Adrenal gland (tissue), 12 donors: ENCODE data around the gene RPTOR. TPM values are rescaled to one million over a fixed set of nuclear protein-coding genes. Genes with fewer than 3 reads are reported as not detected.
A peak's percentile ranks its signal among the peaks of the same experiment; 100 is the strongest.

Source experiments
- DNase-seq, 7 donors: peaks; one replicate each; pipeline ENCODE4 v3.0.0-alpha.2; 2019 to 2020
- H3K27ac ChIP-seq, 5 donors: fragments of 200-600 bp; sonication (generic) in 4 of 5; 1 replicate in 3 of 5; 2 replicates in 2 of 5; pipeline versions ENCODE4 v1.5.1 to v1.8.0; 2016 to 2020; ENCODE audit warnings: mild to moderate bottlenecking in 1 of 5
- H3K27me3 ChIP-seq: fragments of 200-600 bp; 2 replicates; pipeline ENCODE4 v1.8.0; 2021
- H3K36me3 ChIP-seq, 2 donors: fragments of 200-600 bp; replicated peaks in 1 of 2; 1 replicate in 1 of 2; 2 replicates in 1 of 2; pipeline versions ENCODE4 v1.5.1 to v1.8.0; 2018 to 2022
- H3K4me1 ChIP-seq, 2 donors: fragments of 200-600 bp; replicated peaks in 1 of 2; 1 replicate in 1 of 2; 2 replicates in 1 of 2; pipeline versions ENCODE4 v1.5.1 to v1.8.0; 2018 to 2021
- H3K4me3 ChIP-seq, 4 donors: fragments of 200-600 bp; sonication (generic) in 3 of 4; one replicate each; pipeline ENCODE4 v1.5.1; 2016 to 2018
- H3K9me3 ChIP-seq, 3 donors: fragments of 200-600 bp; sonication (generic) in 1 of 3; replicated peaks in 1 of 3; 1 replicate in 2 of 3; 2 replicates in 1 of 3; pipeline versions ENCODE4 v1.5.1 to v1.8.0; 2016 to 2021
- POLR2A ChIP-seq, 2 donors: fragments of 450-650 bp; IDR thresholded peaks; one replicate each; pipeline ENCODE4 v1.6.1; 2017; ENCODE audit warnings: antibody characterized with exemption in 2 of 2, mild to moderate bottlenecking in 2 of 2, moderate library complexity in 1 of 2
- WGBS, 4 donors: extraction: QIAGEN DNeasy Blood & Tissue Kit in 2 of 4; methylation state at CpG; one replicate each; pipeline versions ENCODE4 v1.1.5 to v1.1.7; 2013 to 2017; 5-methylcytosine and 5-hydroxymethylcytosine counted together
- intact Hi-C, 2 donors: fragments of 100-400 bp; cut with DNase I; formaldehyde crosslinking; loops; one replicate each; pipeline versions ENCODE4 v1.14.1 to v1.15.0; 2022 to 2023
- polyA plus RNA-seq, 3 donors: library from polyadenylated mRNA; stranded (reverse); fragments of 200-250 nt in 2 of 3; fragments of 350-450 nt in 1 of 3; fragmentation: Illumina TruSeq in 1 of 3; extraction: RNeasy Lipid Tissue Mini Kit (QIAGEN cat#74804) in 1 of 3; gene quantifications; one replicate each; pipeline ENCODE4 v1.2.3, GENCODE V29; 2013 to 2014
- total RNA-seq, 9 donors: library from RNA; depleted of rRNA in 4 of 9; stranded (reverse); fragments of >200 nt in 4 of 9; fragments of 120-200 nt in 1 of 9; fragmentation: NEBNext Ultra II Directional in 1 of 9; extraction: Animal tissue kit (Norgen Biotek cat#: 25700) in 1 of 9; gene quantifications; one replicate each; pipeline versions ENCODE4 v1.1.0 to v1.2.4, GENCODE V29; 2013 to 2023
- TF ChIP-seq, protein P1 (sequence below), 6 experiments: fragments of 450-650 bp in 4 of 6; fragments of 200-600 bp in 2 of 6; sonication (generic) in 1 of 6; IDR thresholded peaks; 1 replicate in 5 of 6; 2 replicates in 1 of 6; pipeline versions ENCODE4 v1.5.1 to v1.8.0; 2016 to 2021; ENCODE audit warnings: antibody characterized with exemption in 6 of 6, mild to moderate bottlenecking in 2 of 6, moderate library complexity in 1 of 6
- donor health status: healthy with polysubstance abuse.
- donor health status: Bipolar disorder and iron deficiency.
- donor health status: DM: yes; HTN: yes; CAD: no.
- donor health status: DM: no; HTN: no; CAD: no.
- donor health status: DM: no; HTN: no; CAD: no.
- donor health status: DM: yes; HTN: yes; CAD: no.

RPTOR gene
- total and polyA plus RNA-seq, 12 donors = 9.7 to 53.3 (median 29.7) TPM

DNA sequence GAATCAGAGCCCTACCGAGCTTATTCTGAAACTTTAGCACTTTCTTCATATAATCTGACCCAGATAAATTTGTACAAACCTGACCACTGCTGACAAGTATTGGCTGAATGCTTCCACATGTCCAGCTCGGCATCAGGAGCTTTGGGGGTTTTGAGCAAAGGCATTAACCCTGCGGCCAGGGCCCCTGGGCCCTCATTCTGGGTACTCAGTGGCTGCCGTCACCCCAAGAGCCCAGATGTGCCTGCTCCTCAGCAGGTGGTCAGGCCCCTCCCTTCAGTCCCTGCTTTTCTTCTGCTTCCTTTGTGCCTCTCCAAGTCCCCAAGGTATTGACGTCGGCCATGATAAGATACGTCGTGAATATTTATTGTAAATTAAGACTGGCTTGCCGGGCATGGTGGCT lies 399.7 kb downstream of the RPTOR start:
- peak in 2 of 7 donors; percentile 5 to 10 for DNase-seq
- intact Hi-C loops = no loop called here
- Histone ChIP-seq H3K36me3 (peaks cover 0 to 4% of the 10 kb centered on the region in 2 donors), H3K27ac (no peak overlapping the region), H3K9me3 (no peaks in the 10 kb centered on the region), H3K27me3 (no peaks in the 10 kb centered on the region), H3K4me1 (peaks cover 3 to 23% of the 10 kb centered on the region in 2 donors), H3K4me3 (no peak overlapping the region)
- 88 to 95% (median 94%) methylated on average over 9 of the region's 9 CpGs for WGBS, 4 donors
- no peak for TF ChIP-seq POLR2A (IDR thresholded peaks at IDR 0.05)
- TF ChIP-seq, protein P1, sequence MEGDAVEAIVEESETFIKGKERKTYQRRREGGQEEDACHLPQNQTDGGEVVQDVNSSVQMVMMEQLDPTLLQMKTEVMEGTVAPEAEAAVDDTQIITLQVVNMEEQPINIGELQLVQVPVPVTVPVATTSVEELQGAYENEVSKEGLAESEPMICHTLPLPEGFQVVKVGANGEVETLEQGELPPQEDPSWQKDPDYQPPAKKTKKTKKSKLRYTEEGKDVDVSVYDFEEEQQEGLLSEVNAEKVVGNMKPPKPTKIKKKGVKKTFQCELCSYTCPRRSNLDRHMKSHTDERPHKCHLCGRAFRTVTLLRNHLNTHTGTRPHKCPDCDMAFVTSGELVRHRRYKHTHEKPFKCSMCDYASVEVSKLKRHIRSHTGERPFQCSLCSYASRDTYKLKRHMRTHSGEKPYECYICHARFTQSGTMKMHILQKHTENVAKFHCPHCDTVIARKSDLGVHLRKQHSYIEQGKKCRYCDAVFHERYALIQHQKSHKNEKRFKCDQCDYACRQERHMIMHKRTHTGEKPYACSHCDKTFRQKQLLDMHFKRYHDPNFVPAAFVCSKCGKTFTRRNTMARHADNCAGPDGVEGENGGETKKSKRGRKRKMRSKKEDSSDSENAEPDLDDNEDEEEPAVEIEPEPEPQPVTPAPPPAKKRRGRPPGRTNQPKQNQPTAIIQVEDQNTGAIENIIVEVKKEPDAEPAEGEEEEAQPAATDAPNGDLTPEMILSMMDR (IDR thresholded peaks at IDR 0.05) = no peak

DNA sequence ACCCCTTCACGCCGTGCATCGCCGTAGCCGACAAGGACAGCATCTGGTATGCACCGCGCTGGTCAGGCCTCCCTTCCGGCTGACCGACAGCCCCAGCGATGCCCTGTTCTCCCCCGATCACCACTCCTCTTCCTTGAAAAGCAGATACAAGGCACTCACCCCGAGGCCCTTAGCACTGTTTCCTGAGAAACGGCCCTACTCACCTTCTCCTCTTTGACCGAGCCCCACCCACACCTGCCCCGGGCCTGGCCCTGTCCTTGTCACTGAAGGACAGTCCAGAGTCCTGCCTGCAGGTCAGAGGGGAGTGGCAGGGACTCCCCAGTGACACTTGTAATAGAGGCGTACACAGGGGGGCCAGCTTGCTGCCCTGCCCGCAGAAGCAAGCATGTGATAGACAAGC lies 401.1 kb downstream of the RPTOR start:
- no peaks in the 10 kb centered on the region for H3K9me3 ChIP-seq
- H3K27ac ChIP-seq = no peak overlapping the region
- no peaks in the 10 kb centered on the region for H3K27me3 ChIP-seq
- H3K4me1 ChIP-seq = peaks cover 3 to 25% of the 10 kb centered on the region in 2 donors
- WGBS, 4 donors = 91 to 96% (median 94%) methylated on average over 16 to 17 of the region's 17 CpGs
- intact Hi-C loops = no loop called here
- H3K36me3 ChIP-seq = peaks cover 0 to 6% of the 10 kb centered on the region in 2 donors
- H3K4me3 ChIP-seq = no peak overlapping the region
- TF ChIP-seq, protein P1 (IDR thresholded peaks at IDR 0.05) = no peak
- no peak for TF ChIP-seq POLR2A (IDR thresholded peaks at IDR 0.05)
- peak in 2 of 7 donors; percentile 4 to 7 for DNase-seq

DNA sequence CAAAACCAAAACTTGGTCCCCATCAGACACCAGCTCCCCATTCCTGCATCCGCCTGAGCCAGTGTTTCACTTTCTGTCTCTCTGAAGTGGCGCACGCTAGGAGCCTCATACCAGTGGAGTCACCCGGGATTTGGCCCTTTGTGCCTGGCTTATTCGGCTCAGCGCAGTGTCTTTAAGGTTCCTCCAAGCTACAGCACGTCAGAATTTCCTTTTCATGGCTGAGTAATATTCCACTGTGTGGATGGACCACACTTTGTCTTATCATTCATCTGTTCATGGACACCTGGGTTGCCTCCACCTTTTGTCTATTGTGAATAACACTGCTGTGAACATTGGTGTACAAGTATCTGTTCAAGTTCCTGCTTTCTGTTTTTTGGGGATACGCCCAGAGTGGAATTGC lies 401.8 kb downstream of the RPTOR start:
- H3K36me3 ChIP-seq = peaks cover 0 to 6% of the 10 kb centered on the region in 2 donors
- DNase-seq = peak in 2 of 7 donors; percentile 1 to 5

DNA sequence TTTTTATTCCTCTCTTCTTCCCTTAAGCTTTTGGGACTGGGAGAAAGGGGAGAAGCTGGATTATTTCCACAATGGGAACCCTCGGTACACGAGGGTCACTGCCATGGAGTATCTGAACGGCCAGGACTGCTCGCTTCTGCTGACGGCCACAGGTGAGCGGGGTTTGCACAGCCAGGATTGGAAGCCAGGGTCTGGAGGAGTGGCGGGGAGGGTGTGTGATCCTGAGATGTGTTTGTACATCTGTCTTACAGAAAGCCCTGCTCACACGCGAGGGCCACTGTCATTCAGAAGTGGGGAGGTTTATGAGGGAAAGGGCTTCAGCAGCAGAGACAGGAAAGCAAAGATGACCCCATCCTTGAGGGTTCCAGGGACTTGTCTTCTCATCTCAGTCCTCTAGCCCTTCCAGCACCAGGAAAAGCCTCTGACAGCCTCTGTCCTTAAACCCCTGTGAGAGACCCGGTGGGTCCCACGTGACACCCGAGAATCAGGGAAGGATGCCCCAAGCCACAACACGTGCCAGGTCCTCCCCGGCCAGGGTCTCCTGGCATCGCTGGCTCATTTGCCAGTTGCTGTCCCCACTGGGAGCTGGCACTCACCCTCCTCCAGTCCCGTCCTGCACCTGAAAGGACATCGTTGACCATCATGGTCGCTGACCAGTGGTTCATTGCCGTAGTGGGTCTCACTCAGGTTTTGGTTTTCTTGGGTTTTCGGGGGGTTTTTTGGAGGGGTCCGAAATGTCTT lies 402.7 kb downstream of the RPTOR start:
- H3K27ac ChIP-seq = no peak overlapping the region
- no peaks in the 10 kb centered on the region for H3K9me3 ChIP-seq
- TF ChIP-seq POLR2A (IDR thresholded peaks at IDR 0.05) = no peak
- TF ChIP-seq, protein P1 (IDR thresholded peaks at IDR 0.05) = no peak
- DNase-seq = peak in 2 of 7 donors; percentile 3 to 11
- WGBS, 4 donors = 90 to 95% (median 94%) methylated on average over 18 to 21 of the region's 21 CpGs
- H3K4me1 ChIP-seq = peaks cover 3 to 19% of the 10 kb centered on the region in 2 donors
- intact Hi-C loops = no loop called here
- H3K4me3 ChIP-seq = no peak overlapping the region
- H3K27me3 ChIP-seq = no peaks in the 10 kb centered on the region
- H3K36me3 ChIP-seq = peaks cover 0 to 6% of the 10 kb centered on the region in 2 donors

More for the DNA sequence above, 401.8 kb downstream of the RPTOR start:
- WGBS, 4 donors = 97 to 100% (median 97%) methylated on average over 8 of the region's 8 CpGs
- TF ChIP-seq POLR2A (IDR thresholded peaks at IDR 0.05) = no peak
- TF ChIP-seq, protein P1 (IDR thresholded peaks at IDR 0.05) = no peak
- intact Hi-C loops = no loop called here
- no peaks in the 10 kb centered on the region for H3K27me3 ChIP-seq
- H3K27ac ChIP-seq = no peak overlapping the region
- H3K4me1 ChIP-seq = peaks cover 3 to 25% of the 10 kb centered on the region in 2 donors
- no peak overlapping the region for H3K4me3 ChIP-seq
- H3K9me3 ChIP-seq = no peaks in the 10 kb centered on the region
